ENCODE results near the gene PDLIM4.
A peak's percentile ranks its signal among the peaks of the same experiment; 100 is the strongest.

The PDLIM4 gene

GRCh38 chr5:132256783-132257130 lies 739 bp upstream of the PDLIM4 start:
- Histone ChIP-seq H3K9ac (ENCODE audit: low read depth, low read length) (peak overlapping the region; percentile 98), H3K4me3 (ENCODE audit: low read length) (peak overlapping the region; percentile 91), H3K4me2 (ENCODE audit: low read length) (peak overlapping the region; percentile 85), H3K36me3 (ENCODE audit: insufficient read depth, low read length) (peaks cover 23% of the 10 kb centered on the region), H3K9me3 (replicated peaks; ENCODE audit: low read length) (no peaks in the 10 kb centered on the region), H3K4me1 (ENCODE audit: control insufficient read depth, insufficient read depth, low read length) (peaks cover 48% of the 10 kb centered on the region), H3K27me3 (ENCODE audit: control insufficient read depth, insufficient read depth, low read length) (no peaks in the 10 kb centered on the region)

GRCh38 chr5:132258102-132259068 lies 889 bp downstream of the PDLIM4 start:
- H3K36me3 ChIP-seq (ENCODE audit: insufficient read depth, low read length): peaks cover 39% of the 10 kb centered on the region
- peak overlapping the region; percentile 99 for H3K4me2 ChIP-seq (ENCODE audit: low read length)
- peaks cover 61% of the 10 kb centered on the region for H3K4me1 ChIP-seq (ENCODE audit: control insufficient read depth, insufficient read depth, low read length)
- no peaks in the 10 kb centered on the region for H3K27me3 ChIP-seq (ENCODE audit: control insufficient read depth, insufficient read depth, low read length)
- no peaks in the 10 kb centered on the region for H3K9me3 ChIP-seq (replicated peaks; ENCODE audit: low read length)
- H3K4me3 ChIP-seq (ENCODE audit: low read length): peak overlapping the region; percentile 91
- H3K9ac ChIP-seq (ENCODE audit: low read depth, low read length): peak overlapping the region; percentile 98

- Histone ChIP-seq H3K4me3 (ENCODE audit: low read length) (peak overlapping the region; percentile 91), H3K36me3 (ENCODE audit: insufficient read depth, low read length) (peaks cover 44% of the 10 kb centered on the region), H3K9ac (ENCODE audit: low read depth, low read length) (peak overlapping the region; percentile 98), H3K4me1 (ENCODE audit: control insufficient read depth, insufficient read depth, low read length) (peaks cover 70% of the 10 kb centered on the region), H3K9me3 (replicated peaks; ENCODE audit: low read length) (no peaks in the 10 kb centered on the region), H3K27me3 (ENCODE audit: control insufficient read depth, insufficient read depth, low read length) (no peaks in the 10 kb centered on the region), H3K4me2 (ENCODE audit: low read length) (peak overlapping the region; percentile 99)
Measured at GRCh38 chr5:132259069-132259851, 1.8 kb downstream of the PDLIM4 start.

- Histone ChIP-seq H3K4me2 (ENCODE audit: low read length) (peak overlapping the region; percentile 99), H3K4me1 (ENCODE audit: control insufficient read depth, insufficient read depth, low read length) (peaks cover 71% of the 10 kb centered on the region), H3K4me3 (ENCODE audit: low read length) (peak overlapping the region; percentile 91), H3K27me3 (ENCODE audit: control insufficient read depth, insufficient read depth, low read length) (no peaks in the 10 kb centered on the region), H3K9me3 (replicated peaks; ENCODE audit: low read length) (no peaks in the 10 kb centered on the region), H3K9ac (ENCODE audit: low read depth, low read length) (peak overlapping the region; percentile 98), H3K36me3 (ENCODE audit: insufficient read depth, low read length) (peaks cover 51% of the 10 kb centered on the region)
Measured at GRCh38 chr5:132260051-132260450, 2.6 kb downstream of the PDLIM4 start.

- H3K4me2 ChIP-seq (ENCODE audit: low read length): peak overlapping the region; percentile 99
- no peaks in the 10 kb centered on the region for H3K9me3 ChIP-seq (replicated peaks; ENCODE audit: low read length)
- peaks cover 57% of the 10 kb centered on the region for H3K36me3 ChIP-seq (ENCODE audit: insufficient read depth, low read length)
- peak overlapping the region; percentile 98 for H3K9ac ChIP-seq (ENCODE audit: low read depth, low read length)
- no peaks in the 10 kb centered on the region for H3K27me3 ChIP-seq (ENCODE audit: control insufficient read depth, insufficient read depth, low read length)
- peak overlapping the region; percentile 91 for H3K4me3 ChIP-seq (ENCODE audit: low read length)
- H3K4me1 ChIP-seq (ENCODE audit: control insufficient read depth, insufficient read depth, low read length): peaks cover 78% of the 10 kb centered on the region
Measured at GRCh38 chr5:132260714-132261551, 3.4 kb downstream of the PDLIM4 start.

- no peak overlapping the region for H3K4me3 ChIP-seq (ENCODE audit: low read length)
- H3K9me3 ChIP-seq (replicated peaks; ENCODE audit: low read length): no peaks in the 10 kb centered on the region
- peak overlapping the region; percentile 99 for H3K4me2 ChIP-seq (ENCODE audit: low read length)
- H3K27me3 ChIP-seq (ENCODE audit: control insufficient read depth, insufficient read depth, low read length): no peaks in the 10 kb centered on the region
- H3K9ac ChIP-seq (ENCODE audit: low read depth, low read length): peak overlapping the region; percentile 39
- peaks cover 84% of the 10 kb centered on the region for H3K4me1 ChIP-seq (ENCODE audit: control insufficient read depth, insufficient read depth, low read length)
- H3K36me3 ChIP-seq (ENCODE audit: insufficient read depth, low read length): peaks cover 69% of the 10 kb centered on the region
Measured at GRCh38 chr5:132261881-132262845, 4.7 kb downstream of the PDLIM4 start.

GRCh38 chr5:132262882-132263547 lies 5.5 kb downstream of the PDLIM4 start:
- peaks cover 91% of the 10 kb centered on the region for H3K4me1 ChIP-seq (ENCODE audit: control insufficient read depth, insufficient read depth, low read length)
- peaks cover 78% of the 10 kb centered on the region for H3K36me3 ChIP-seq (ENCODE audit: insufficient read depth, low read length)
- peak overlapping the region; percentile 11 for H3K9ac ChIP-seq (ENCODE audit: low read depth, low read length)
- H3K4me2 ChIP-seq (ENCODE audit: low read length): peak overlapping the region; percentile 99
- H3K9me3 ChIP-seq (replicated peaks; ENCODE audit: low read length): no peaks in the 10 kb centered on the region
- no peaks in the 10 kb centered on the region for H3K27me3 ChIP-seq (ENCODE audit: control insufficient read depth, insufficient read depth, low read length)
- H3K4me3 ChIP-seq (ENCODE audit: low read length): no peak overlapping the region

- Histone ChIP-seq H3K9me3 (replicated peaks; ENCODE audit: low read length) (no peaks in the 10 kb centered on the region), H3K27me3 (ENCODE audit: control insufficient read depth, insufficient read depth, low read length) (no peaks in the 10 kb centered on the region), H3K36me3 (ENCODE audit: insufficient read depth, low read length) (peaks cover 85% of the 10 kb centered on the region), H3K4me3 (ENCODE audit: low read length) (peak overlapping the region; percentile 14), H3K4me2 (ENCODE audit: low read length) (peak overlapping the region; percentile 99), H3K9ac (ENCODE audit: low read depth, low read length) (peak overlapping the region; percentile 69), H3K4me1 (ENCODE audit: control insufficient read depth, insufficient read depth, low read length) (peaks cover 96% of the 10 kb centered on the region)
Measured at GRCh38 chr5:132263548-132264261, 6.2 kb downstream of the PDLIM4 start.

- H3K4me2 ChIP-seq (ENCODE audit: low read length): peak overlapping the region; percentile 27
- H3K27me3 ChIP-seq (ENCODE audit: control insufficient read depth, insufficient read depth, low read length): no peaks in the 10 kb centered on the region
- H3K9me3 ChIP-seq (replicated peaks; ENCODE audit: low read length): no peaks in the 10 kb centered on the region
- no peak overlapping the region for H3K4me3 ChIP-seq (ENCODE audit: low read length)
- peak overlapping the region; percentile 69 for H3K9ac ChIP-seq (ENCODE audit: low read depth, low read length)
- peaks cover 90% of the 10 kb centered on the region for H3K4me1 ChIP-seq (ENCODE audit: control insufficient read depth, insufficient read depth, low read length)
- H3K36me3 ChIP-seq (ENCODE audit: insufficient read depth, low read length): peaks cover 90% of the 10 kb centered on the region
Measured at GRCh38 chr5:132264546-132265335, 7.2 kb downstream of the PDLIM4 start.
